HG03097 (cell line): ENCODE measurements around the gene TTLL11.
"Not testable (repeated sequence)": the region's sequence is repeated elsewhere in the genome, so short reads cannot be mapped to it uniquely, and the experiment has no call there.

ENCODE experiments used
- ATAC-seq: cut with Tn5 transposase; IDR thresholded peaks from one replicate; pipeline ENCODE4 v1.9.1; 2021; ENCODE audit not compliant: unreplicated experiment, low FRiP score

The TTLL11 gene

DNA sequence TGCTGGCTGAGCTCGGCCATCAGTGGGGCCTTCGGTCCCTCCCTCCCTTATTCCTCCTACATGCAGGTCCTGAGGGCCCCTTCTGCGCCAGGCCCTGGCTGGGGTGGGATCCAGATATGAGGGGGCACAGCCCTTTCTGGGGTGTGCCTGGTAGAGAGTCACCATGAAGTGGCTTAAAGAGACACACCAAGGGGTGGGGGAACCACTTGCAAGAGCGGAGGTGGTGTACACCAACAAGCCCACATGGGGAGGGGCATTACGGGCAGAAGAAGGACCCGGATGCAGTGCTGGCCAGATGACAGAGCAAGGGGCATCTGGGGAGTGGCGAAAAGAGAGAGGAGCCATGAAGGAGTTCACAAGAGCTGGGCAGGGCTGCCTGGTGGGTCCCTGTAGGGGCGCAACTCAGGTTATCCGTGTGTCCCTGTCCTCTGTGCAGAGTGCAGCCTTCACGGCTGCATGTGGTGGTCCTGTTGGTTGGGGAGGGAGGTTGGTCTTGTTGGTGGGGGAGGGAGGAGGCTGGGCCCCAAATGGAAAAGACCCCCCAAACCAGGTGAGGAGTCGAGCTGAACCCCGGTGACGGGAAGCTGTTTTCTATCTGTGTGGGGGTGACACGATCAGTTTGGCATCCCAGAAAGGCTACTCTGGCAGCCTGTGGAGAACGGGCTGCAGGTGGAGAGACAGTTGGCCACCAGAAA lies 283.6 kb downstream of the TTLL11 start:
- ATAC-seq = no peak

GRCh38 chr9:121808781-121809180 lies 284.3 kb downstream of the TTLL11 start:
- ATAC-seq = no peak

DNA sequence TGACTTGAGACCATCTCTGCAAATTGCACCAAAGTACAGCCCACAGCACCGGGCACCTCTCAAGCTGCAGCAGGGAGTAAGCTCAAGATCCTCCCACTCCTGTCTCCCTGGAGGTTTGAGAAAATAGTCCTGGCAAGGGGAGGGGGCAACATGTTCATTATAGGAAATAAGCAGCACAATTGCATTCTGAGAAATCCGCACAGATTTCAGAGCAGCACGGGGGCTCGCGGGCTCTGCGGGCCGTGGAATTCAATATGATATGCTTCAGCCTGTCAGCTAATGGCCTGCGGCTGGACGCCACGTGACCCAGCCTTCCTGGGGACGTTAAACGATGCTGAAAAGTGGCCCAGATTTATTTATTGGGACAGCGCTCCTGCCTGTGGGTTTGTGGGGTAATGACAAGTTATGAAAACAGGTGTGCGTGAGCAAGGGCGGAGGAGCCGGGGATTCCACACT lies 285.3 kb downstream of the TTLL11 start:
- ATAC-seq = no peak

DNA sequence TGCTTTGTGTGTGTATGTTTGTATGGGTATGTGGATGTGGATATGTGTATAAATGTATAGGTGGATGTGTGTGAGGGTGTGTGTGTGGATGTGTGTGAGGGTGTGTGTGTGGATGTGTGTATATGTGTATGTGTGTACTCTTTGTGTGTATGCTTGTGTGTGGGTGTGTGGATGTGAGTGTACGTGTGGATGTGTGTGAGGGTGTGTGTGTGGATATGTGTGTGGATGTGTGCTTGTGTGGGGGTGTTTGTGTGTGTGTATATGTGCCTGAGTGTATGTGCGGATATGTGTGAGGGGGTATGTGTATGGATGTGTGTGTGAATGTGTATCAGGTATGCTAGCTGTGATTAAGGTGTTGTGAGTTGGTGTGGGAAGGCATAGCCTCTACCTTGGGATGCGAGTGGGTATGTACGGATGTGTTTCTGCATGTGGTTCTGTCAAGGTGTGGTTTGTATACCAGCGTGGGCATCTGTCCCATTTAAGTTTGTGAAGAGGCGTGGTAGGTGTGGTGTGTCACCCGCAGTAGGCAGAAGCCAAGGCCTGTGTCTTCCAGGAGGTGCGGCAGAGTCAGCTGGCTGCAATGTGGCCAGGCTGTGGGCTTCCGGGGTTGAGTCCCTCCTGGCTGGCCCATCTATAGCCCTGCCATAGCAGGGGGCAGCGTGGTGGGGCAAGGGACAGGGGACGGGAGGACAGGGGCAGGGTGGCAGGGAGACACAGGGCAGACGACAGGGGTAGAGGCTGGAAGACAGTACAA lies 285.9 kb downstream of the TTLL11 start:
- no peak for ATAC-seq

GRCh38 chr9:121802753-121803152 lies 290.4 kb downstream of the TTLL11 start:
- no peak for ATAC-seq

DNA sequence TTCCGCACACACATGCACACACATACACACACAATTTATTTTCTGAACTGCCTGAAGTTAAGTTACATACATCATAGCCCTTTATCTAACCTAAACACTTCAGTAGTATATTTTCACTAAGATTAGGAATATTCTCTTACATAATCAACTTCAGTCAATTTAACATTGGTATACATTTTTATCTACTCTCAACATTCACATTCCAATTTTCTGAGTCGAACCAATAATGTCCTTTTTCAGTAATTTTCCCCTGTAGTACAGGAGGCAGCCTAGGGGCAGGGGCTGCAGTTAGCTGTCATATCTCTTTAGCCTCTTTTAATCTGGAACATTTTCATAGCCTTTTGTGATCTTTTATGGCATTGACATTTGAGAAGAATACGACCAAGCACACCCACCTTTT lies 291.5 kb downstream of the TTLL11 start:
- ATAC-seq = no peak

GRCh38 chr9:121800376-121800775 lies 292.7 kb downstream of the TTLL11 start:
- no peak for ATAC-seq

DNA sequence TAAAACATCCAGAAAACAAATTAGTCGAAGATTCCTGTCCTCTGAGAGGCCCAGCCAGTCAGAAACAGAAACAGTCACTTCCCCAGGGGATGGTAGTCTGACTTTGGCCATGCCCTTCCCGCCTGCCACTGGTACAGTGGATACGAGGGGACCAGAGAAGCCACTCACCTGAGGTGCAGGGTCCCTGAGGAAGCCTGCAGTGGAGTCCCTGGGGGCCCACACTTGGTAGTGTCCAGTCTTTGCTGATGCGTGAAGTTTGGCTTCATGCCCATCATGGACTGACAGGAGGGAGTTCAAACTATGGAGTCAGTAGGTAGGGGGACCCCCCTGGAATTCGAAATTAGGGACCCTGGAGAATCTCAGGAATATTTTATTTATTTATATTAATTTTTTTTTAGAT lies 294.2 kb downstream of the TTLL11 start:
- no peak for ATAC-seq

DNA sequence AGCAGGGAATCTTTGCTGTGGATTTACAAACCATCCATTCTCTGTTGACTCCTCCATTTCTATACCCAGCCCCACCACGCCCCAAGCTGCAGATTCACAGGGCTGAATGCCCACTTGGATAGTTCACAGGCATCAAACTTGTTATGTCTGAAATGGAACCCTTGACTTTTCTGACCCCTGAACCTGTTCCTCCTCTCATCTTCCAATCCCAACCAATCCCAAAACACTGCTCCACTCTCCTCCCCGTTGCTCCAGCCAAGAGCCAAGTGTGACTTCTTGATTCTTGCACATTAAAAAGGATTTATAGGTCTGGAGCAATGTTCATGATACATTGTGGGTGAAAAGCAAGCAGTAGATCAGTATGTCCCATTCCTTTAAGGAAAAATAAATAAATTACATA lies 296.0 kb downstream of the TTLL11 start:
- no peak for ATAC-seq

DNA sequence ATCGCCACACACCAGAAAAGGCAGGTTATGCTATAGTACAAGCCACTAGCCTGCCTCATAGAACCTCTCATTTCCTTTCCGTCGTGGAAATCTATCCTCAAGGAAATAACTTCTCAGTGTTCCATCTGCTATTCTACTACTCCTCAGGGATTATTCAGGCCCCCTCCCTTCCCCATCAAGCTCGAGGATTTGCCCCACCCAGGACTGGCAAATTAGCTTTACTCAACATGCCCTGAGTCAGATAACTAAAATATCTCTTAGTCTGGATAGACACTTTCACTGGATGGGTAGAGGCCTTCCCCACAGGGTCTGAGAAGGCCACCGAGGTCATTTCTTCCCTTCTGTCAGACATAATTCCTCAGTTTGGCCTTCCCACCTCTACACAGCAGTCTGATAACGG lies 298.8 kb downstream of the TTLL11 start:
- ATAC-seq = not testable (repeated sequence)

DNA sequence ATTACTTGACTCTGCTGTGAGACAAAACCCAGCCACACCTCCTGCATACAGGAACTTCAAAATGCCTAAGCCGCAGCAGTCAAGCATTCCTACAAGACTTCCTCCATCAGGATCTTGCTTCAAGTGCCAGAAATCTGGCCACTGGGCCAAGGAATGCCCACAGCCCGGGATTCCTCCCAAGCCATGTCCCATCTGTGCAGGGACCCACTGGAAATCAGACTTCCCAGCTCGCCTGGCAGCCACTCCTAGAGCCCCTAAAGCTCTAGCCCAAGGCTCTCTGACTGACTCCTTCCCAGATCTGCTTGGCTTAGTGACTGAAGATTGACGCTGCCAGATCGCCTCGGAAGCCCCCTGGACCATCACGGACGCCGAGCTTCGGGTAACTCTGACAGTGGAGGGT lies 300.6 kb downstream of the TTLL11 start:
- ATAC-seq = not testable (repeated sequence)

GRCh38 chr9:121790841-121791240 lies 302.3 kb downstream of the TTLL11 start:
- ATAC-seq = no peak

GRCh38 chr9:121788686-121789366 lies 304.3 kb downstream of the TTLL11 start:
- ATAC-seq = no peak

DNA sequence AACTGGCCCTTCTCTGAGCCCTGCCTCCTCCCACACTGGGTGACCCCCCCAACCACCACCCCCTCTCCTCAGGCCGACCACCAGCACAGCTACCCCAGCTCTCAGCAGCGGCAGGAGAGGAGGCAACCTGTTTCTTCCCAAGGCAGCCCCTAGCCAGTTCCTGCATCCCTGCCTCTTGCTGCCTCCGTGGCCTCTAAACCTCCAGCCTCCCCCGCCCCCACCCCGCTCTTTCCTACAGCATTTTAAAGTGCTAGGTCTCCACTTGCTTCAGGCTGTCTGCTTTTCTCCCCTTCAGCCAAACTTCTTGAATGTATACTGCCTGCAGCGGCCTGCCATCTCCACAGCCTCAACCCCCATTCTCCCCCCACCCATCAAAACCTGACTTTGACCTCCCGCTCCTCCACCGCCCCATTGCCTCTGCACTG lies 306.1 kb downstream of the TTLL11 start:
- no peak for ATAC-seq

DNA sequence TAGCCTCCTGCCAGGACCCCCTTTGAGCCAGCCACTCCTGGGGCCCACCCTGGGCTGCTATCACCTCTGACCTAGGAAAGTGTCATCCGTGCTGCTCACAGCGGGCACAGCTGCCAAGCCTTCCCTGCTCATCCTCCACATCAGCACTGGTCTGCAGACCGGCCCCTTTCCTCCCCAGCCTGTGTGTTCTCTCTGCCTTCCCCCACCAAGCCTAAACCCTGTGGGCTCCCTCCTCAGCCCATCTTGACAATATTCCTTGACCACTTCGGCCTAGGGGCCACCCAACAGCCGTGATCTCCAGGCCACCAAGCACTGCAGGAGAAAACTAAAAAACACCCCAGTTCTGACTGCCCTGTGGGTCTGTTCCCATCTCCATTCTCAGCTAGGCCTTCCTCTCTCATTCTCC lies 306.6 kb downstream of the TTLL11 start:
- no peak for ATAC-seq

- ATAC-seq = no peak
These were observed 307.2 kb downstream of the TTLL11 start for GRCh38 chr9:121785673-121786542.

GRCh38 chr9:121784731-121785411 lies 308.2 kb downstream of the TTLL11 start:
- no peak for ATAC-seq

GRCh38 chr9:121783521-121784507 lies 309.3 kb downstream of the TTLL11 start:
- no peak for ATAC-seq

- no peak for ATAC-seq
These were observed 310.0 kb downstream of the TTLL11 start for GRCh38 chr9:121783111-121783510.
